Heart right ventricle (tissue), 16 donors: ENCODE results near the gene LTBP1. TPM values are rescaled to one million over a fixed set of nuclear protein-coding genes. Genes with fewer than 3 reads are reported as not detected.

Experiments
- ATAC-seq, 8 donors: fragments of 200-7000 bp; cut with Tn5 transposase; one replicate each; pipeline ENCODE4 v1.9.1; 2020; ENCODE audit warnings: mild to moderate bottlenecking in 8 of 8, moderate library complexity in 8 of 8, moderate number of reproducible peaks in 1 of 8
- DNase-seq, 2 donors: peaks; one replicate each; pipeline ENCODE4 v3.0.0-alpha.2; 2020
- H3K27ac ChIP-seq, 10 donors: fragments of 200-600 bp; sonication (generic) in 2 of 10; one replicate each; pipeline versions ENCODE4 v1.5.0 to v1.8.0; 2020 to 2022; ENCODE audit warnings: mild to moderate bottlenecking in 3 of 10
- H3K27me3 ChIP-seq, 7 donors: fragments of 200-600 bp; one replicate each; pipeline ENCODE4 v1.8.0; 2021 to 2022; ENCODE audit warnings: mild to moderate bottlenecking in 2 of 7
- H3K36me3 ChIP-seq, 9 donors: fragments of 200-600 bp; sonication (generic) in 1 of 9; one replicate each; pipeline versions ENCODE4 v1.5.0 to v1.8.0; 2020 to 2022; ENCODE audit warnings: mild to moderate bottlenecking in 2 of 9
- H3K4me1 ChIP-seq, 9 donors: fragments of 200-600 bp; sonication (generic) in 1 of 9; one replicate each; pipeline versions ENCODE4 v1.5.0 to v1.8.0; 2020 to 2022; ENCODE audit warnings: mild to moderate bottlenecking in 4 of 9
- H3K4me3 ChIP-seq, 10 donors: fragments of 200-600 bp; sonication (generic) in 2 of 10; one replicate each; pipeline versions ENCODE4 v1.5.0 to v1.8.0; 2020 to 2022; ENCODE audit warnings: mild to moderate bottlenecking in 7 of 10, moderate library complexity in 2 of 10
- H3K9me3 ChIP-seq, 11 donors: fragments of 200-600 bp in 10 of 11; sonication (generic) in 2 of 11; one replicate each; pipeline versions ENCODE4 v1.5.0 to v1.8.0; 2013 to 2022; ENCODE audit warnings: mild to moderate bottlenecking in 2 of 11, control low read depth in 1 of 11, moderate library complexity in 1 of 11
- WGBS, 2 donors: extraction: QIAGEN DNeasy Blood & Tissue Kit; methylation state at CpG; one replicate each; pipeline ENCODE4 v1.1.7; 2013; ENCODE audit warnings: inconsistent platforms in 1 of 2; 5-methylcytosine and 5-hydroxymethylcytosine counted together
- intact Hi-C, 10 donors: fragments of 100-400 bp; cut with DNase I; formaldehyde crosslinking; loops; one replicate each; pipeline versions ENCODE4 v1.11.1 to v1.14.2; 2022
- polyA plus RNA-seq, 2 donors: library from polyadenylated mRNA; stranded (reverse); fragments of 200-250 nt; gene quantifications; one replicate each; pipeline ENCODE4 v1.2.3, GENCODE V29; 2013
- total RNA-seq, 10 donors: library from RNA; stranded (reverse); fragmentation: NEBNext Ultra II Directional in 3 of 10; extraction: Animal tissue kit (Norgen Biotek cat#: 25700) in 3 of 10; gene quantifications; one replicate each; pipeline versions ENCODE4 v1.2.1 to v1.2.4, GENCODE V29; 2021 to 2023
- TF ChIP-seq, protein P1 (sequence below), 9 donors: fragments of 200-600 bp; sonication (generic) in 2 of 9; IDR thresholded peaks; one replicate each; pipeline versions ENCODE4 v1.5.0 to v1.8.0; 2021 to 2022; ENCODE audit warnings: antibody characterized with exemption in 9 of 9, mild to moderate bottlenecking in 5 of 9, moderate library complexity in 1 of 9
- donor health status: Arrhythmogenic right ventricular cardiomyopathy.
- donor health status: ischemic (EF 13 %, LVEDD 7.1; RV severe dilation, severe dysfunction).
- donor health status: healthy with polysubstance abuse.
- donor health status: DM: no; HTN: yes; CAD: no.
- donor health status: DM: no; HTN: no; CAD: no.
- donor health status: ischemic (EF 25% LVEDD 6.9; RV normal size, moderate dysfunction).
- donor health status: ischemic (EF 25% LVEDD 5.7; RV mildly dilated, moderate dysfunction).
- donor health status: healthy.
- donor health status: DM: yes; HTN: yes; CAD: no.
- donor health status: Ischemic cardiomyopathy.
- donor health status: ischemic (EF 35%, LVEDD 5.7; RV mildly dilated, moderate dysfunction).
- donor health status: nonischemic (EF 11% LVEDD 7.7; RV severe dilation, severe dysfunction).
- donor health status: DM: yes; HTN: yes; CAD: no.
- donor health status: PGD.
- donor health status: ischemic (EF 29% LVEDD 5.4; RV normal size, mild dysfunction).
- donor health status: nonischemic (EF 23%, LVEDD 6.1; RV moderate dilation, normal function).

The LTBP1 gene
- total and polyA plus RNA-seq, 12 donors: 22.4 to 164 (median 84.3) TPM

DNA sequence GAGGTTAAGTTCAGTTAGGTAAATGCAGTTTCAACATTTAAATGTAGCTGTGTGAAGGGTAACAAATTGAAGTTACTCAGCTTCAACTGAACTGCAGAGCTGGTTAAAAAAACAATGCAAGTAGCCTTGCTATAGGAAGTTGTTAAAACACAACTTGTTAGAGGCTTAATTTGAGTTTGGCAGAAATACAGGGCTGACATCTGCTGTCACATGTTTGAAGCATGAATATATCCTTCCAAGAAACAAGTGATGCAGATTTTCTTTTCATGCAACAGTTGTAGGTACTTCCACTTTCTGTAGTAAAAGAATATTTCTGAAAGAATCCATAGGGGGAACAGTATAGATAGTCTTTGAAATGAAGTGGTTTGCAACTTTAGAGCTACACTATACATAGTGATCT lies 321.0 kb downstream of the LTBP1 start:
- ATAC-seq (no peak), DNase-seq (no peak)
- Histone ChIP-seq H3K9me3 (peaks cover 0 to 12% (median 0%) of the 10 kb centered on the region in 11 donors), H3K36me3 (peaks cover 0 to 63% (median 24%) of the 10 kb centered on the region in 9 donors), H3K4me3 (no peak overlapping the region), H3K27me3 (no peaks in the 10 kb centered on the region), H3K27ac (peak overlapping the region in 1 of 10 donors; percentile 4), H3K4me1 (peaks cover 0 to 19% (median 11%) of the 10 kb centered on the region in 9 donors)
- intact Hi-C loops: loop anchor here in 7 of 10 donors (5.0 to 10.0 kb wide), 4 partner anchors 153 to 230 kb away; no protein-coding TSS in a partner anchor
- TF ChIP-seq, protein P1, sequence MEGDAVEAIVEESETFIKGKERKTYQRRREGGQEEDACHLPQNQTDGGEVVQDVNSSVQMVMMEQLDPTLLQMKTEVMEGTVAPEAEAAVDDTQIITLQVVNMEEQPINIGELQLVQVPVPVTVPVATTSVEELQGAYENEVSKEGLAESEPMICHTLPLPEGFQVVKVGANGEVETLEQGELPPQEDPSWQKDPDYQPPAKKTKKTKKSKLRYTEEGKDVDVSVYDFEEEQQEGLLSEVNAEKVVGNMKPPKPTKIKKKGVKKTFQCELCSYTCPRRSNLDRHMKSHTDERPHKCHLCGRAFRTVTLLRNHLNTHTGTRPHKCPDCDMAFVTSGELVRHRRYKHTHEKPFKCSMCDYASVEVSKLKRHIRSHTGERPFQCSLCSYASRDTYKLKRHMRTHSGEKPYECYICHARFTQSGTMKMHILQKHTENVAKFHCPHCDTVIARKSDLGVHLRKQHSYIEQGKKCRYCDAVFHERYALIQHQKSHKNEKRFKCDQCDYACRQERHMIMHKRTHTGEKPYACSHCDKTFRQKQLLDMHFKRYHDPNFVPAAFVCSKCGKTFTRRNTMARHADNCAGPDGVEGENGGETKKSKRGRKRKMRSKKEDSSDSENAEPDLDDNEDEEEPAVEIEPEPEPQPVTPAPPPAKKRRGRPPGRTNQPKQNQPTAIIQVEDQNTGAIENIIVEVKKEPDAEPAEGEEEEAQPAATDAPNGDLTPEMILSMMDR (IDR thresholded peaks at IDR 0.05): no peak

- Histone ChIP-seq H3K27me3 (no peaks in the 10 kb centered on the region), H3K36me3 (peaks cover 0 to 60% (median 21%) of the 10 kb centered on the region in 9 donors), H3K4me3 (no peak overlapping the region), H3K27ac (no peak overlapping the region), H3K9me3 (peaks cover 0 to 12% (median 0%) of the 10 kb centered on the region in 11 donors), H3K4me1 (peaks cover 0 to 19% (median 11%) of the 10 kb centered on the region in 9 donors)
- WGBS, 2 donors: 41 to 50% methylated on average over 4 of the region's 4 CpGs
- no peak for ATAC-seq
- TF ChIP-seq, protein P1 (IDR thresholded peaks at IDR 0.05): no peak
- DNase-seq: no peak
- intact Hi-C loops: loop anchor here in 7 of 10 donors (5.0 to 10.0 kb wide), 4 partner anchors 154 to 231 kb away; no protein-coding TSS in a partner anchor
Observed at GRCh38 chr2:33268246-33268831, 321.6 kb downstream of the LTBP1 start.

DNA sequence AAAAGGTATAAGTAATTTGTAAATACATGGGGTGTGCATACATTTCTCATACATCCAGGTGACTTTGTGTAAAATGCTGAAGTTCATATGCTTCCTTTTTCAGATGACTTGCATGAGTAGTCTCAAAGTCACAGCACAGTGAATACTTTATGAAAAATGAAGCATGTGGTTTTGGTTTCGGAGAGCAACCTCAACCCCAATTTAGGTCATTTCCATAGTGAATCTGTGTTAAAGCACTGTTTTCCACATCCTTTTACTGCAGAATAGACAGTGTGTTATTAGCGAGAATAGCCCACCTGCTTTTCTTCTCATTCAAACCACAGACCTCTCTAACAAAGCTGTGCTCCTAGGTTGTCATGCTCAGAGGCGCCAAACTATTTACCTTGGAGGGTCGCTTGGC lies 325.2 kb downstream of the LTBP1 start:
- H3K4me3 ChIP-seq: no peak overlapping the region
- no peak for ATAC-seq
- no peak for DNase-seq
- H3K4me1 ChIP-seq: peaks cover 0 to 30% (median 11%) of the 10 kb centered on the region in 9 donors
- TF ChIP-seq, protein P1 (IDR thresholded peaks at IDR 0.05): no peak
- no peaks in the 10 kb centered on the region for H3K9me3 ChIP-seq
- no peaks in the 10 kb centered on the region for H3K27me3 ChIP-seq
- intact Hi-C loops: loop anchor here in 6 of 10 donors (5.0 to 10.0 kb wide), 7 partner anchors 103 to 500 kb away; no protein-coding TSS in a partner anchor
- H3K27ac ChIP-seq: no peak overlapping the region
- WGBS, 2 donors: 93 to 94% methylated on average over 4 of the region's 4 CpGs
- H3K36me3 ChIP-seq: peaks cover 0 to 59% (median 10%) of the 10 kb centered on the region in 9 donors

GRCh38 chr2:33273479-33273878 lies 326.7 kb downstream of the LTBP1 start:
- intact Hi-C loops: loop anchor here in 6 of 10 donors (5.0 to 10.0 kb wide), 7 partner anchors 101 to 501 kb away; no protein-coding TSS in a partner anchor
- peaks cover 0 to 26% (median 3%) of the 10 kb centered on the region in 9 donors for H3K4me1 ChIP-seq

More at GRCh38 chr2:33273479-33273878, 326.7 kb downstream of the LTBP1 start:
- H3K36me3 ChIP-seq: peaks cover 0 to 64% (median 9%) of the 10 kb centered on the region in 9 donors
- ATAC-seq (no peak), DNase-seq (no peak)
- 95 to 96% methylated on average over 1 of the region's 1 CpG for WGBS, 2 donors
- H3K27ac ChIP-seq: no peak overlapping the region
- H3K4me3 ChIP-seq: no peak overlapping the region
- TF ChIP-seq, protein P1 (IDR thresholded peaks at IDR 0.05): no peak
- no peaks in the 10 kb centered on the region for H3K27me3 ChIP-seq
- no peaks in the 10 kb centered on the region for H3K9me3 ChIP-seq
